HEK293 (cell line): Measurements from ENCODE around the gene TEKT5.

Source experiments
- CTCF ChIA-PET: fragments of 350-600 bp; formaldehyde crosslinking; extraction: SDS; loops from one replicate; lab custom pipeline; 2021; ENCODE audit warnings: antibody characterized with exemption; lab: Yijun Ruan, JAX
- POLR2A ChIA-PET: fragments of 300-600 bp; formaldehyde crosslinking; extraction: SDS; loops from one replicate; lab custom pipeline; 2020; ENCODE audit warnings: antibody characterized with exemption, inconsistent platforms; lab: Yijun Ruan, JAX
- H3K27ac ChIP-seq: fragments of 200-500 bp; sonication (Bioruptor generic); 2 replicates; pipeline ENCODE4 v1.5.1; 2014; ENCODE audit warnings: low read depth, low read length, control low read depth, inconsistent platforms; ENCODE audit errors: extremely low read depth
- H3K36me3 ChIP-seq, 2 experiments: fragments of 200-500 bp in 1 of 2; sonication (Bioruptor generic) in 1 of 2; 1 replicate in 1 of 2; 2 replicates in 1 of 2; pipeline ENCODE4 v1.5.1; 2014 to 2017; ENCODE audit warnings: inconsistent platforms in 2 of 2, low read length in 2 of 2; ENCODE audit not compliant: control insufficient read depth in 2 of 2, insufficient read depth in 1 of 2
- H3K4me1 ChIP-seq: fragments of 200-500 bp; sonication (Bioruptor generic); 2 replicates; pipeline ENCODE4 v1.5.1; 2014; ENCODE audit warnings: mild to moderate bottlenecking, low read length, inconsistent platforms; ENCODE audit not compliant: control insufficient read depth, insufficient read depth
- H3K4me3 ChIP-seq: 2 replicates; pipeline ENCODE4 v1.5.1; 2011; ENCODE audit warnings: low read depth, mild to moderate bottlenecking, control low read depth, low read length, moderate library complexity
- H3K9me3 ChIP-seq: fragments of 200-500 bp; sonication (Bioruptor generic); 2 replicates; pipeline ENCODE4 v1.5.1; 2014; ENCODE audit warnings: low read depth, low read length, inconsistent platforms; ENCODE audit not compliant: control insufficient read depth, insufficient read depth
- HOXD13 ChIP-seq: sonication (generic); formaldehyde crosslinking; IDR thresholded peaks from 2 replicates; pipeline ENCODE4 v1.8.0; 2022; ENCODE audit warnings: missing genetic modification reagents, borderline replicate concordance
- KLF8 ChIP-seq: fragments of 450-650 bp; formaldehyde crosslinking; IDR thresholded peaks from 2 replicates; pipeline ENCODE4 v1.5.1; 2016; ENCODE audit warnings: missing biosample characterization, missing genetic modification characterization
- SALL2 ChIP-seq: fragments of 450-650 bp; formaldehyde crosslinking; IDR thresholded peaks from 2 replicates; pipeline ENCODE4 v1.5.0; 2017; ENCODE audit warnings: missing biosample characterization, mild to moderate bottlenecking, missing genetic modification characterization, borderline replicate concordance
- TRIM28 ChIP-seq: IDR thresholded peaks from 2 replicates; pipeline ENCODE4 v1.6.1; 2011; ENCODE audit warnings: low read length, control low read depth, borderline replicate concordance
- ZFHX2 ChIP-seq: fragments of 450-650 bp; formaldehyde crosslinking; conservative IDR thresholded peaks from 2 replicates; pipeline ENCODE4 v1.5.1; 2016; ENCODE audit warnings: missing biosample characterization, missing genetic modification characterization
- ZNF175 ChIP-seq: fragments of 450-650 bp; formaldehyde crosslinking; IDR thresholded peaks from 2 replicates; pipeline ENCODE4 v1.5.1; 2016; ENCODE audit warnings: missing biosample characterization, missing genetic modification characterization
- ZNF2 ChIP-seq: fragments of 450-650 bp; formaldehyde crosslinking; IDR thresholded peaks from 2 replicates; pipeline ENCODE4 v1.5.1; 2016; ENCODE audit warnings: missing biosample characterization, missing genetic modification characterization
- ZNF221 ChIP-seq: fragments of 450-650 bp; formaldehyde crosslinking; IDR thresholded peaks from 2 replicates; pipeline ENCODE4 v1.5.1; 2017; ENCODE audit warnings: missing biosample characterization, missing genetic modification characterization, borderline replicate concordance
- ZNF324 ChIP-seq: fragments of 450-650 bp; formaldehyde crosslinking; IDR thresholded peaks from 2 replicates; pipeline ENCODE4 v1.5.1; 2016; ENCODE audit warnings: missing biosample characterization, missing genetic modification characterization
- ZNF341 ChIP-seq: fragments of 450-650 bp; formaldehyde crosslinking; IDR thresholded peaks from 2 replicates; pipeline ENCODE4; 2016; ENCODE audit warnings: low read depth, missing biosample characterization, missing genetic modification characterization
- ZNF37A ChIP-seq: fragments of 450-650 bp; IDR thresholded peaks from 2 replicates; pipeline ENCODE4 v1.5.1; 2018; ENCODE audit warnings: missing biosample characterization, missing genetic modification characterization
- ZNF433 ChIP-seq: fragments of 450-650 bp; formaldehyde crosslinking; IDR thresholded peaks from 2 replicates; pipeline ENCODE4 v1.5.1; 2016; ENCODE audit warnings: missing biosample characterization, missing genetic modification characterization, low read depth
- ZNF623 ChIP-seq: fragments of 450-650 bp; formaldehyde crosslinking; IDR thresholded peaks from 2 replicates; pipeline ENCODE4 v1.5.1; 2016; ENCODE audit warnings: missing biosample characterization, missing genetic modification characterization
- ZNF677 ChIP-seq: fragments of 450-650 bp; IDR thresholded peaks from 2 replicates; pipeline ENCODE4 v1.5.0; 2018; ENCODE audit warnings: missing biosample characterization, mild to moderate bottlenecking, missing genetic modification characterization, moderate library complexity
- ZNF830 ChIP-seq: fragments of 450-650 bp; IDR thresholded peaks from 2 replicates; pipeline ENCODE4 v1.5.0; 2018; ENCODE audit warnings: missing biosample characterization, missing genetic modification characterization, low read depth, mild to moderate bottlenecking, moderate library complexity
- TF ChIP-seq, protein P1 (sequence below): sonication (generic); formaldehyde crosslinking; IDR thresholded peaks from 2 replicates; pipeline ENCODE4 v1.8.1; 2022; ENCODE audit warnings: mild to moderate bottlenecking, moderate library complexity, missing genetic modification reagents
- TF ChIP-seq, protein P2 (sequence below): fragments of 450-650 bp; formaldehyde crosslinking; IDR thresholded peaks from 2 replicates; pipeline ENCODE4; 2016; ENCODE audit warnings: missing biosample characterization, missing genetic modification characterization
- TF ChIP-seq, protein P3 (sequence below): fragments of 450-650 bp; IDR thresholded peaks from 2 replicates; pipeline ENCODE4 v1.5.1; 2018; ENCODE audit warnings: missing biosample characterization, missing genetic modification characterization
- TF ChIP-seq, protein P4 (sequence below): fragments of 450-650 bp; formaldehyde crosslinking; IDR thresholded peaks from 2 replicates; pipeline ENCODE4 v1.5.1; 2016; ENCODE audit warnings: missing biosample characterization, missing genetic modification characterization, borderline replicate concordance

TEKT5 gene

DNA sequence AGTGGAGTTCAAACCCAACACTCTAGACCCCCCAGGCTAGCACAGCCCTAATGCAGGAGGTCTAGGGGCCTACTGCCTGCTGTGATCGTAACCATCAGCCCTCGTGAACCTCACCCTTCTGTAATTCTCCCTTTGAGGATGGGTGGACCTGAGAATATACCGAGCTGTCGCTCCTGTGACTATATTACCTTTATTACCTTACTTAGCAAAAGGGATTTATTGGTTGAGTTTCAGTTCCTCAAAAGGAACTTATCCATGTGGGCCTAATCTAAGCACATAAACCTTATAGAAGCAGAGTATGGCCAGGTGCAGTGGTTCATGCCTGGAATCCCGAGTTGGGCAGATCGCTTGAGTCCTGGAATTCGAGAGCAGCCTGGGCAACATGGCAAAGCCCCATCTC, 95.1 kb downstream of the TEKT5 start (continued):
- no peak for TF ChIP-seq ZNF37A (tag by site-specific recombination)
- TF ChIP-seq ZNF623 (tag by site-specific recombination), result no peak

DNA sequence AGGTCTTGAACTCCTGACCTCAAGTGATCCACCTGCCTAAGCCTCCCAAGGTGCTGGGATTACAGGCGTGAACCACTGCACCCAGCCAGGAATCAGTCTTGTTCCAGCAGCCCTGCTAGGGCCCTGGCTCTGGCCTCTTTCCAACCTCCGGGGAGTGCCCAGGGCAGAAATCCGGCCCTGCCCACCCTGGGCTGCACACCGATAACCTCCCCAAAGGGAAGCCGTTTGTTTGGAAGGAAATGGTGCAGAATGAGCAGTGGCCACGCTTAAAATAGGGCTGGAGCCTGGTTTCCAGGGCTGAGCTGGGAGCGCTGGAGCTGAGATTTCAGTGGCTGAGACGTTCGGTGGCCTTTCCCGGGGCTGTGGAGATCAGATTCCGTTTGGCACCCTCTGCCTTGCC, 96.6 kb downstream of the TEKT5 start:
- Histone ChIP-seq H3K27ac (no peak overlapping the region), H3K9me3 (no peaks in the 10 kb centered on the region), H3K4me3 (no peak overlapping the region)
- CTCF ChIA-PET, result interaction anchor here (0.6 kb wide), 1 partner anchor 9 kb away, joined by 4 read pairs; no protein-coding TSS in a partner anchor
- TF ChIP-seq, protein P1, sequence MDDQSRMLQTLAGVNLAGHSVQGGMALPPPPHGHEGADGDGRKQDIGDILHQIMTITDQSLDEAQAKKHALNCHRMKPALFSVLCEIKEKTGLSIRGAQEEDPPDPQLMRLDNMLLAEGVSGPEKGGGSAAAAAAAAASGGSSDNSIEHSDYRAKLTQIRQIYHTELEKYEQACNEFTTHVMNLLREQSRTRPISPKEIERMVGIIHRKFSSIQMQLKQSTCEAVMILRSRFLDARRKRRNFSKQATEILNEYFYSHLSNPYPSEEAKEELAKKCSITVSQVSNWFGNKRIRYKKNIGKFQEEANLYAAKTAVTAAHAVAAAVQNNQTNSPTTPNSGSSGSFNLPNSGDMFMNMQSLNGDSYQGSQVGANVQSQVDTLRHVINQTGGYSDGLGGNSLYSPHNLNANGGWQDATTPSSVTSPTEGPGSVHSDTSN (CRISPR knock-in tag), result no peak
- TF ChIP-seq ZNF324 (tag by site-specific recombination), result no peak
- TF ChIP-seq ZNF2 (tag by site-specific recombination), result no peak
- TF ChIP-seq ZNF623 (tag by site-specific recombination), result no peak
- no peak for TF ChIP-seq ZNF677 (tag by site-specific recombination)
- TF ChIP-seq ZNF830 (tag by site-specific recombination), result no peak
- no peak for TF ChIP-seq ZNF341
- TF ChIP-seq, protein P2, sequence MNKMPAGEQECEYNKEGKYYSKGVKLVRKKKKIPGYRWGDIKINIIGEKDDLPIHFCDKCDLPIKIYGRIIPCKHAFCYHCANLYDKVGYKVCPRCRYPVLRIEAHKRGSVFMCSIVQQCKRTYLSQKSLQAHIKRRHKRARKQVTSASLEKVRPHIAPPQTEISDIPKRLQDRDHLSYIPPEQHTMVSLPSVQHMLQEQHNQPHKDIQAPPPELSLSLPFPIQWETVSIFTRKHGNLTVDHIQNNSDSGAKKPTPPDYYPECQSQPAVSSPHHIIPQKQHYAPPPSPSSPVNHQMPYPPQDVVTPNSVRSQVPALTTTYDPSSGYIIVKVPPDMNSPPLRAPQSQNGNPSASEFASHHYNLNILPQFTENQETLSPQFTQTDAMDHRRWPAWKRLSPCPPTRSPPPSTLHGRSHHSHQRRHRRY, result no peak
- TF ChIP-seq ZNF433 (tag by site-specific recombination), result no peak
- TF ChIP-seq TRIM28, result no peak
- TF ChIP-seq, all 188 proteins: peak for 0
- H3K4me1 ChIP-seq, result no peaks in the 10 kb centered on the region
- POLR2A ChIA-PET, result interaction anchor here (1.6 kb wide), 1 partner anchor 18 kb away, joined by 4 read pairs; the partner anchor contains the start of gene EMP2
- no peaks in the 10 kb centered on the region for H3K36me3 ChIP-seq

DNA sequence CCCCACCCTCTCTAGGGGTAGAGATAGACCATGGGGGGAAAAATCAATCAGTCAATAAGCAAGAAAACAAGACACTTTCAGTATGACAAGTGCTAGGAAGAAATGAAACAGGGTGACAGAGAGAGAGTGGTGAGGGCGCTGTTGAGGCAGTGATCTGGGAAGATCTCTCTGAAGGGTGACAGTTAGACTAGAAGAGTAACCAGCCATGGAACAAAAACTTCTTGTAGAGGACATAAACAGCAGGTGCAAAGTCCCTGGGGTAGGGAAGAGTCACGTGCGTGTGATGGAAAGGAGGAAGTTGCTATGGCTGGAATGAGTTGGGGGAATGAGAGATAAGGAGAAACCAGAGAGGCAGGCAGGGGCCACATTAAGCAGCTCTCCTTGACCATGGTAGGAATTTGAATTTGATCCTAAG, 97.5 kb downstream of the TEKT5 start:
- Histone ChIP-seq H3K36me3 (no peaks in the 10 kb centered on the region), H3K9me3 (no peaks in the 10 kb centered on the region), H3K27ac (no peak overlapping the region), H3K4me3 (no peak overlapping the region)
- POLR2A ChIA-PET, result interaction anchor here (1.6 kb wide), 1 partner anchor 17 kb away, joined by 4 read pairs; the partner anchor contains the start of gene EMP2
- TF ChIP-seq KLF8 (tag by site-specific recombination), result no peak
- peak; percentile 88 for TF ChIP-seq ZNF623 (tag by site-specific recombination)
- TF ChIP-seq, protein P3, sequence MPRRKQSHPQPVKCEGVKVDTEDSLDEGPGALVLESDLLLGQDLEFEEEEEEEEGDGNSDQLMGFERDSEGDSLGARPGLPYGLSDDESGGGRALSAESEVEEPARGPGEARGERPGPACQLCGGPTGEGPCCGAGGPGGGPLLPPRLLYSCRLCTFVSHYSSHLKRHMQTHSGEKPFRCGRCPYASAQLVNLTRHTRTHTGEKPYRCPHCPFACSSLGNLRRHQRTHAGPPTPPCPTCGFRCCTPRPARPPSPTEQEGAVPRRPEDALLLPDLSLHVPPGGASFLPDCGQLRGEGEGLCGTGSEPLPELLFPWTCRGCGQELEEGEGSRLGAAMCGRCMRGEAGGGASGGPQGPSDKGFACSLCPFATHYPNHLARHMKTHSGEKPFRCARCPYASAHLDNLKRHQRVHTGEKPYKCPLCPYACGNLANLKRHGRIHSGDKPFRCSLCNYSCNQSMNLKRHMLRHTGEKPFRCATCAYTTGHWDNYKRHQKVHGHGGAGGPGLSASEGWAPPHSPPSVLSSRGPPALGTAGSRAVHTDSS (tag by site-specific recombination), result no peak
- TF ChIP-seq, all 188 proteins: peak for 1
- CTCF ChIA-PET, result no interaction called here
- no peaks in the 10 kb centered on the region for H3K4me1 ChIP-seq

DNA sequence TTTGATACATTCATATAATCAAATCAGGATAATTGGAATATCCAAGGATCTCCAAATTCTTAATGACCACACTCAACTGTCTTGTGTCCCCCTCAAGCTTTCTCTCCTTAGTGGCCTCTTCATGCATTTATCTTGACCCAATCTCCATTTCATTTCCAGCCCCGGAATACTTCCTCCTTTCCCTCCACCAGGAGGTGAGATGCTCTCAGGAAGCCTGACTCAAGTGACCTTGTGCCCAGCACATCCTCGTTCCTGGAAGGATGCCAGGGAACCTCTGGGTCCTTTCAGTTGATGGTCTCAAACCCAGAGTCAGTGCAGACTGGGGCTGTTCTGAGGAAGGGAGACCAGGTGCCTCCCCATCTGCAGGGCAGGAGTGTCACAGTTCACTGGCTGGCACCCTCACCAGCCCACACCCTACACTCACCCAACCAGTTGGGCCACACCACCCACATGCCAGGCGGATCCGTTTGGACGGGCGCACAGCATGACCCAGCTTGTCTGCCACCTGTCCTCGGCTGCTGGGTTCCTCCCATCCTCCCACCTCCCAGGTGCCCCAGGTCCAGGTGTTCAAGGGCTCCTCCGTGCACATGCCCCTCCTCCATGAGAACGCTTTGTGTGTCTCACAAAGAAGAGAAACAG, 100.3 kb downstream of the TEKT5 start:
- no peak for TF ChIP-seq HOXD13 (CRISPR knock-in tag)
- no peak for TF ChIP-seq SALL2
- TF ChIP-seq ZNF221 (tag by site-specific recombination), result no peak
- TF ChIP-seq ZFHX2, result 0 out of 2 replicates have a peak, but pooled peaks have one; percentile 13
- no peak for TF ChIP-seq ZNF175
- TF ChIP-seq, protein P4, sequence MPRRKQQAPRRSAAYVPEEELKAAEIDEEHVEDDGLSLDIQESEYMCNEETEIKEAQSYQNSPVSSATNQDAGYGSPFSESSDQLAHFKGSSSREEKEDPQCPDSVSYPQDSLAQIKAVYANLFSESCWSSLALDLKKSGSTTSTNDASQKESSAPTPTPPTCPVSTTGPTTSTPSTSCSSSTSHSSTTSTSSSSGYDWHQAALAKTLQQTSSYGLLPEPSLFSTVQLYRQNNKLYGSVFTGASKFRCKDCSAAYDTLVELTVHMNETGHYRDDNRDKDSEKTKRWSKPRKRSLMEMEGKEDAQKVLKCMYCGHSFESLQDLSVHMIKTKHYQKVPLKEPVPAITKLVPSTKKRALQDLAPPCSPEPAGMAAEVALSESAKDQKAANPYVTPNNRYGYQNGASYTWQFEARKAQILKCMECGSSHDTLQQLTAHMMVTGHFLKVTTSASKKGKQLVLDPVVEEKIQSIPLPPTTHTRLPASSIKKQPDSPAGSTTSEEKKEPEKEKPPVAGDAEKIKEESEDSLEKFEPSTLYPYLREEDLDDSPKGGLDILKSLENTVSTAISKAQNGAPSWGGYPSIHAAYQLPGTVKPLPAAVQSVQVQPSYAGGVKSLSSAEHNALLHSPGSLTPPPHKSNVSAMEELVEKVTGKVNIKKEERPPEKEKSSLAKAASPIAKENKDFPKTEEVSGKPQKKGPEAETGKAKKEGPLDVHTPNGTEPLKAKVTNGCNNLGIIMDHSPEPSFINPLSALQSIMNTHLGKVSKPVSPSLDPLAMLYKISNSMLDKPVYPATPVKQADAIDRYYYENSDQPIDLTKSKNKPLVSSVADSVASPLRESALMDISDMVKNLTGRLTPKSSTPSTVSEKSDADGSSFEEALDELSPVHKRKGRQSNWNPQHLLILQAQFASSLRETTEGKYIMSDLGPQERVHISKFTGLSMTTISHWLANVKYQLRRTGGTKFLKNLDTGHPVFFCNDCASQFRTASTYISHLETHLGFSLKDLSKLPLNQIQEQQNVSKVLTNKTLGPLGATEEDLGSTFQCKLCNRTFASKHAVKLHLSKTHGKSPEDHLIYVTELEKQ (tag by site-specific recombination), result no peak
- Histone ChIP-seq H3K4me1 (no peaks in the 10 kb centered on the region), H3K9me3 (no peaks in the 10 kb centered on the region), H3K27ac (no peak overlapping the region), H3K36me3 (no peaks in the 10 kb centered on the region), H3K4me3 (no peak overlapping the region)
- POLR2A ChIA-PET, result no interaction called here
- CTCF ChIA-PET, result no interaction called here
